Activated CD4-positive, alpha-beta T cell treated with anti-CD3 and anti-CD28 coated beads, Interleukin-2, amount 50 U/mL, for 24 hours (primary cell): ENCODE results near the gene KLK12.

Experiments used
- DNase-seq, 2 donors: peaks; one replicate each; pipeline ENCODE4 v3.0.0-alpha.2; 2020; ENCODE audit warnings: low read depth in 1 of 2, low spot score in 1 of 2

Gene KLK12

DNA sequence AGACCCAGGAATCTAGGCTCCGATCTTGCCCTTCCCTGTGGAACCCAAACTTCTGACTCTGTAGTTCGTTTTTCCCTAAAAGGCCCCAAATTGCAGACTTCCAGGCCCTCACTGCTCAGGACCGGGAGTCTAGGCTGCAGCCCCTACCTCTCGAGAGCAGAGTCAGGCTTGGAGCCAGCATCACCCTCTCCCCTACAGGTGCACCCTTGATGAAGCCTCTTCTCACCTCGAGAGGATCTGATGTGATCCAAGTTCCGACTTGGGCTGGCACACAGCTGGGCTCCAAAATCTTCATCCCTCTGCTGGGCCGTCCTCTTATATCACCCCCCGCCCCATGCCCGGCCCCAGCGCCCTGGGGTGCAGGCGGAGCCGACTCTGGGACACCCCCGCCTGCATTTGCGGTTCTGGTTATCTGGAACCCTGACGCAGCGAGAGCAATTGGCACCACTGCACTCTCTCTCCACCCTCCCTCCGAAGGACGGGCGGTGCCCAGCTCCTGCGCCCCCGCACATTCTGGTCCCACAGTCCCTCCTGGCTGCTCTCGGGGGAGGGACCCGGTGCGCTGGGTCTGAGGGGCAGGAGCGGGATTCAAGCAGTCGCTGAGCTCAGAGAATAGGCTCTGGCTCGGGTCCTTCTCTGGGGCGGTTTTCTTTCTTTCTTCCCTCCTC lies 51.0 kb downstream of the KLK12 start, which contains the start of gene KLK7:
KLK7 (minus strand) TSS at position 293 of the 668 bp plus-strand sequence. CDS start 1,518 bp downstream, outside the sequence.
- no peak for DNase-seq

DNA sequence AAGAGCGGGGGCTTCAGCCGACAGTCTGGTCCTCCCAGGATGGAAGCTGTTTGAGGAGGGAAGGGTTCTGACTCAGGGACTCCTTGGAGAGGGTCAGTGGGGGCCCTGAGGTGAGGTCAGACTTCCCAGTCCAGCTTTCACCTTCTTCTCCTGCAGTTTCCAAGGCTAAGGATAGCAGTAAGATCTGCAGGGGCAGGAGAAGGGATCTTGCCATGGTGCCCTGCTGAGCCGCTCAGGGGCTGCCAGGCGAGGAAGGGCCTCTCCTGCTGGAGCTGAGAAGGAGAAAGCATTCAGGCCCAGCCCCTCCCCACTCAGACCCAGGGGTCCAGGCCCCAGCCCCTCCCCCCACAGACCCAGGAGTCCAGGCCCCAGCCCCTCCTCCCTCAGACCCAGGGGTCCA lies 52.6 kb downstream of the KLK12 start:
- no peak for DNase-seq

DNA sequence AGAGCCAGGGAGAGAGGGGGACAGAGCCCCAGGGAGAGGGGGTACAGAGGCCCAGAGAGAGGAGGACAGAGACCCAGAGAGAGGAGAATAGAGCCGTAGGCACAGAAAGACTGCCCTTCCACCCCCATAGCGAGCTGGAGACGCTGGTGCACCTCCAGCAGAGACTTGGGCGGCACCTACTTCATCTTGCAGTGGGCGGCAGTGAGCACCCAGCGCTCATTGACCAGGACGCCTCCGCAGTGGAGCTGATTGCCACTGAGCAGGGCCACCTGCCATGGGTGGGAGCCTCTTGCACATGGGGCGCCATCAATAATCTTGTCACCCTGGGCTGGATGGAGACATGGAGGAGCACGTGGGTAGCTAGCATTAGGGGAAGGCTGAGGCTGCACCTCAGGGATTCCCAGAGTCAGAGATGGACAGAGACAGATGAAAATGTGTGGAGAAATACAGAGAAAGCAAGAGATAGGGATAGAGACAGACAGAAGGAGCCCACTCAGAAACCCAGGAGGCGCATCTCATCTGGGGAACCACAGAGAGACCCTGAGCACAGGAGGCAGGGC lies 53.1 kb downstream of the KLK12 start:
- no peak for DNase-seq

DNA sequence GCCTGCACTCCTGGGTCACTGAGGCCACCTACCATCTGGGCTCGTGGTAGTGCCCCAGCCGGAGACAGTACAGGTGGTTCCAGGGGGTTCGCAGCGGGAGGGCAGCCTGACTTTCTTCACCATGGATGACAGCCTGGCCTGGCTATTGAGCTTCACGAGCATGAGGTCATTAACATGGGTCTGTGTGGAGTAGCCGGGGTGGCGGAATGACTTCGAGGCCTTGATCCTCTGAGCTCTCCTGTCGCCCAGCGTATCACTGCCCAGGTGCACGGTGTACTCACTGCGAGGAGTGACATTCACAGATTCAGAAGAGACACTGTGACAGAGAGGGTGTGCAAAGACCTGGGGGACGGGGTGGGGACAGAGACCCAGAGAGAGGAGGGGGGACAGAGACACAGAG lies 54.6 kb downstream of the KLK12 start:
- DNase-seq, result no peak

DNA sequence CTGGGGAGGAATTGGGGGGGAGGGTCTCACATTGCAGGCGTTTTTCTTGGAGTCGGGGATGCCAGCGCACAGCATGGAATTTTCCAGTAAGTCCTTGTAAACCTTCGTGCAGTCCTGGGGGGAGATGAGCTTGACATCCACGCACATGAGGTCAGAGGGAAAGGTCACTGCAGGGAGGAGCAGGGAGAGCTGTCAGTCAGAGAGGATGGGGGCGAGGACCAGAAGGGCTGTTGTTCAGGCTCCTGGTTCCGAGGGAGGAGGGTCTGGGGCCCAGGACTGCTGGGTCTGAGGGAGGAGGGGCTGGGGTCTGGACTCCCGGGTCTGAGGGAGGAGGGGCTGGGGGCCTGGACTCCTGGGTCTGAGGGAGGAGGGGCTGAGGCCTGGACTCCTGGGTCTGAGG lies 55.0 kb downstream of the KLK12 start:
- no peak for DNase-seq
